B cell (primary cell): ENCODE measurements around the gene ITPR1. TPM values are rescaled to one million over a fixed set of nuclear protein-coding genes. Genes with fewer than 3 reads are reported as not detected.

Experiments used
- ATAC-seq: fragments of 200-7000 bp; cut with Tn5 transposase; one replicate; pipeline ENCODE4 v1.10.0; 2021; ENCODE audit warnings: low read depth, mild to moderate bottlenecking, moderate number of reproducible peaks, moderate library complexity
- CTCF ChIA-PET: fragments of 350-600 bp; sonication (Branson Sonifier 250); formaldehyde crosslinking; loops from one replicate; lab custom pipeline; 2021; ENCODE audit warnings: antibody characterized with exemption, inconsistent platforms; lab: Charles Lee
- POLR2A ChIA-PET: fragments of 350-600 bp; sonication (Branson Sonifier 250); formaldehyde crosslinking; loops from one replicate; lab custom pipeline; 2021; ENCODE audit warnings: antibody characterized with exemption; lab: Charles Lee
- DNase-seq: peaks from one replicate; pipeline ENCODE4 v3.0.0; 2013
- H2AFZ ChIP-seq: 2 replicates; pipeline ENCODE4 v1.6.1; 2012; ENCODE audit warnings: mild to moderate bottlenecking, low read depth, low read length; ENCODE audit not compliant: insufficient read depth, poor library complexity, severe bottlenecking
- H3K27ac ChIP-seq, 2 donors: 1 replicate in 1 of 2; 2 replicates in 1 of 2; pipeline ENCODE4 v1.5.1; 2012 to 2013; ENCODE audit warnings: low read length in 2 of 2, mild to moderate bottlenecking in 2 of 2, moderate library complexity in 1 of 2
- H3K27me3 ChIP-seq, 4 experiments: fragments of 200-600 bp in 1 of 4; sonication (generic) in 1 of 4; replicated peaks in 1 of 4; 1 replicate in 2 of 4; 2 replicates in 2 of 4; pipeline versions ENCODE4 v1.6.1 to v1.7.0; 2013 to 2016; ENCODE audit warnings: low read length in 3 of 4, mild to moderate bottlenecking in 2 of 4, mixed read lengths in 1 of 4, moderate library complexity in 1 of 4; ENCODE audit not compliant: insufficient read depth in 4 of 4, control insufficient read depth in 3 of 4; ENCODE audit errors: control extremely low read depth in 1 of 4
- H3K36me3 ChIP-seq, 2 experiments: replicated peaks in 1 of 2; 1 replicate in 1 of 2; 2 replicates in 1 of 2; pipeline versions ENCODE4 v1.6.1 to v1.7.1; 2013; ENCODE audit warnings: low read length in 1 of 2; ENCODE audit not compliant: insufficient read depth in 2 of 2, control insufficient read depth in 1 of 2; ENCODE audit errors: control extremely low read depth in 1 of 2, extremely low read depth in 1 of 2
- H3K4me1 ChIP-seq, 2 donors: fragments of 200-600 bp in 1 of 2; sonication (generic) in 1 of 2; 1 replicate in 1 of 2; 2 replicates in 1 of 2; pipeline versions ENCODE4 v1.5.1 to v1.6.1; 2013 to 2017; ENCODE audit warnings: low read length in 2 of 2; ENCODE audit not compliant: control insufficient read depth in 2 of 2, insufficient read depth in 2 of 2
- H3K4me2 ChIP-seq: replicated peaks from 2 replicates; pipeline ENCODE3; 2012; ENCODE audit warnings: mild to moderate bottlenecking, low read depth, low read length; ENCODE audit not compliant: poor library complexity, severe bottlenecking
- H3K4me3 ChIP-seq, 5 experiments: fragments of 200-600 bp in 1 of 5; sonication (generic) in 1 of 5; 1 replicate in 3 of 5; 2 replicates in 2 of 5; pipeline versions ENCODE4 v1.5.1 to v1.7.0; 2011 to 2016; ENCODE audit warnings: low read length in 4 of 5, mild to moderate bottlenecking in 4 of 5, low read depth in 2 of 5, control low read depth in 1 of 5, moderate library complexity in 1 of 5; ENCODE audit not compliant: insufficient read depth in 1 of 5; ENCODE audit errors: control extremely low read depth in 1 of 5, extremely low read depth in 1 of 5
- H3K79me2 ChIP-seq: fragments of 200-600 bp; sonication (generic); one replicate; pipeline ENCODE4 v1.6.0; 2016; ENCODE audit warnings: low read length; ENCODE audit not compliant: control insufficient read depth, insufficient read depth
- H3K9ac ChIP-seq: fragments of 200-600 bp; sonication (generic); 2 replicates; pipeline ENCODE4 v1.6.1; 2017; ENCODE audit warnings: mild to moderate bottlenecking, low read length, moderate library complexity
- H3K9me3 ChIP-seq, 3 donors: one replicate each; pipeline versions ENCODE4 v1.6.1 to v1.7.1; 2013; ENCODE audit warnings: low read length in 2 of 3; ENCODE audit not compliant: control insufficient read depth in 2 of 3, insufficient read depth in 1 of 3; ENCODE audit errors: control extremely low read depth in 1 of 3
- H4K20me1 ChIP-seq: 2 replicates; pipeline ENCODE4 v1.6.0; 2012; ENCODE audit warnings: mild to moderate bottlenecking, low read length; ENCODE audit not compliant: insufficient read depth, control insufficient read depth, poor library complexity, severe bottlenecking
- H3K27ac Mint-ChIP-seq: one replicate; pipeline ENCODE4 v1.8.0; 2021; ENCODE audit warnings: mixed read lengths
- H3K27me3 Mint-ChIP-seq: one replicate; pipeline ENCODE4 v1.8.0; 2021; ENCODE audit warnings: mixed read lengths
- H3K4me1 Mint-ChIP-seq: one replicate; pipeline ENCODE4 v1.8.0; 2021; ENCODE audit warnings: mixed read lengths
- H3K4me3 Mint-ChIP-seq: one replicate; pipeline ENCODE4 v1.8.0; 2021; ENCODE audit warnings: mixed read lengths
- H3K9me3 Mint-ChIP-seq: one replicate; pipeline ENCODE4 v1.8.0; 2022; ENCODE audit warnings: mixed read lengths; ENCODE audit not compliant: insufficient read depth
- EZH2 ChIP-seq: IDR thresholded peaks from 2 replicates; pipeline ENCODE4 v1.6.1; 2012; ENCODE audit warnings: borderline replicate concordance, low read depth, mild to moderate bottlenecking, moderate library complexity, low read length; ENCODE audit not compliant: insufficient read depth, poor library complexity, severe bottlenecking
- WGBS: methylation state at CpG from one replicate; pipeline ENCODE4 v1.1.5; 2013; ENCODE audit warnings: missing lambda C conversion rate; ENCODE audit not compliant: insufficient coverage; 5-methylcytosine and 5-hydroxymethylcytosine counted together
- intact Hi-C: fragments of 100-400 bp; cut with micrococcal nuclease; formaldehyde crosslinking; loops from one replicate; pipeline ENCODE4 v1.10.0; 2022
- polyA plus RNA-seq: library from polyadenylated mRNA; depleted of rRNA; stranded (reverse); fragments of >200 nt; gene quantifications from 2 replicates; pipeline ENCODE4 v1.2.3, GENCODE V29; 2012
- total RNA-seq, 2 donors: library from RNA; stranded (reverse); fragments of 120-200 nt in 1 of 2; gene quantifications; 1 replicate in 1 of 2; 2 replicates in 1 of 2; pipeline versions ENCODE4 v1.2.3 to v1.2.4, GENCODE V29; 2013 to 2022
- TF ChIP-seq, protein P1 (sequence below): fragments of 200-600 bp; IDR thresholded peaks from one replicate; pipeline ENCODE4 v1.8.0; 2022; ENCODE audit warnings: antibody characterized with exemption, mild to moderate bottlenecking

Gene ITPR1
- total and polyA plus RNA-seq, 2 donors (not counting 1 experiment from before 2014, with no cell fraction given) = 64.0 to 332 TPM

DNA sequence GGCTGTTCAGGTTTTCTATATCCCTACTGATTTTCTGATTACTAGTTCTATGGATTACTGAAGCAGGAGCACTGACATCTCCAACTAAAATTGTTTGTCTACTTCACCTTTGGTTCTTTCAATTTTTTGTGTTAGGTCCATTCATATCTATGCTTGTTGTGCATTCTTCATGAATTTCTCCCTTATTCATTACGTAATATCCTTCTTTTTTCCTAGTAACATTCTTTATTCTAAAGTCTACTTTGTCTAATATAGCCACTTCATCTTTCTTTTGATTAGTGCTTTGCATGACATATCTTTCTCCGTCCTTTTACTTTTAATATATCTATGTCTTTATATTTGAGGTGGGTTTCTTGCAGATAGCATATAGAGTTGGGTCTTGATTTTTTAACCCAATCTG lies 369.8 kb downstream of the ITPR1 start:
- no peaks in the 10 kb centered on the region for H3K27me3 Mint-ChIP-seq
- Histone ChIP-seq H3K4me3 (no peak overlapping the region), H3K4me1 (peaks cover 5 to 6% of the 10 kb centered on the region in 2 donors), H3K36me3 (no peaks in the 10 kb centered on the region), H3K79me2 (no peaks in the 10 kb centered on the region), H3K9ac (no peak overlapping the region), H3K27me3 (no peaks in the 10 kb centered on the region), H3K9me3 (peaks cover 7 to 9% (median 8%) of the 10 kb centered on the region in 3 donors), H4K20me1 (no peaks in the 10 kb centered on the region), H3K4me2 (no peak overlapping the region), H3K27ac (no peak overlapping the region), H2AFZ (no peak overlapping the region)
- no peaks in the 10 kb centered on the region for H3K9me3 Mint-ChIP-seq
- whole genome bisulfite sequencing = no CpG with 5 or more reads among the region's 2 CpGs
- DNase-seq (no peak), ATAC-seq (no peak)
- peaks cover 6% of the 10 kb centered on the region for H3K4me1 Mint-ChIP-seq
- TF ChIP-seq, protein P1, sequence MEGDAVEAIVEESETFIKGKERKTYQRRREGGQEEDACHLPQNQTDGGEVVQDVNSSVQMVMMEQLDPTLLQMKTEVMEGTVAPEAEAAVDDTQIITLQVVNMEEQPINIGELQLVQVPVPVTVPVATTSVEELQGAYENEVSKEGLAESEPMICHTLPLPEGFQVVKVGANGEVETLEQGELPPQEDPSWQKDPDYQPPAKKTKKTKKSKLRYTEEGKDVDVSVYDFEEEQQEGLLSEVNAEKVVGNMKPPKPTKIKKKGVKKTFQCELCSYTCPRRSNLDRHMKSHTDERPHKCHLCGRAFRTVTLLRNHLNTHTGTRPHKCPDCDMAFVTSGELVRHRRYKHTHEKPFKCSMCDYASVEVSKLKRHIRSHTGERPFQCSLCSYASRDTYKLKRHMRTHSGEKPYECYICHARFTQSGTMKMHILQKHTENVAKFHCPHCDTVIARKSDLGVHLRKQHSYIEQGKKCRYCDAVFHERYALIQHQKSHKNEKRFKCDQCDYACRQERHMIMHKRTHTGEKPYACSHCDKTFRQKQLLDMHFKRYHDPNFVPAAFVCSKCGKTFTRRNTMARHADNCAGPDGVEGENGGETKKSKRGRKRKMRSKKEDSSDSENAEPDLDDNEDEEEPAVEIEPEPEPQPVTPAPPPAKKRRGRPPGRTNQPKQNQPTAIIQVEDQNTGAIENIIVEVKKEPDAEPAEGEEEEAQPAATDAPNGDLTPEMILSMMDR = no peak
- TF ChIP-seq EZH2 = no peak
- ChIA-PET CTCF (interaction anchor here (1.3 kb wide), 1 partner anchor 11 kb away, joined by 5 read pairs; no protein-coding TSS in a partner anchor), POLR2A (no interaction called here)
- no peak overlapping the region for H3K27ac Mint-ChIP-seq
- intact Hi-C loops = no loop called here
- H3K4me3 Mint-ChIP-seq = no peak overlapping the region

DNA sequence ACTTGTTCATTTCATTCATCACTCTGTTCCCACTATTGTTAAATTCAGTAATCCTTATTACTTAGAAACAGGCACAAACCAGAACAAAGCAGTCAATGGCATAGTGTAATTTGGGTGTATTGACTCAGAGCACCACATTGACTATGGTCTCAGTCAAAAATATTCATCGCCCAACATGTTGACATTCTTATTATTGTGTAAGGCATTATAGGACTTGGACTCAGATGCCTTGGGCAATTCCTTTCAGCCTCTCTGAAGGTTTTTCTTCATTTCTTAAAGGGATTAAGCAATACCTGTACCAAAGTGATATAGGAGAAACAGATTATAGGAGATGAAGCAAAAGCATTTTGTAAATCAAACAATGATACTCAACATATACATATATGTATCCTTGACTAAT lies 371.4 kb downstream of the ITPR1 start:
- H3K27me3 Mint-ChIP-seq = no peaks in the 10 kb centered on the region
- Histone ChIP-seq H3K36me3 (no peaks in the 10 kb centered on the region), H3K9me3 (peaks cover 7 to 9% (median 8%) of the 10 kb centered on the region in 3 donors), H3K4me1 (peaks cover 12 to 14% of the 10 kb centered on the region in 2 donors), H2AFZ (no peak overlapping the region), H3K27me3 (no peaks in the 10 kb centered on the region), H3K27ac (no peak overlapping the region), H3K4me2 (no peak overlapping the region), H4K20me1 (no peaks in the 10 kb centered on the region), H3K79me2 (no peaks in the 10 kb centered on the region), H3K4me3 (no peak overlapping the region), H3K9ac (no peak overlapping the region)
- WGBS = no CpG with 5 or more reads among the region's 1 CpG
- DNase-seq (no peak), ATAC-seq (no peak)
- TF ChIP-seq, protein P1 = no peak
- H3K4me1 Mint-ChIP-seq = peaks cover 13% of the 10 kb centered on the region
- H3K27ac Mint-ChIP-seq = no peak overlapping the region
- ChIA-PET POLR2A (no interaction called here), CTCF (no interaction called here)
- intact Hi-C loops = no loop called here
- H3K9me3 Mint-ChIP-seq = no peaks in the 10 kb centered on the region
- no peak overlapping the region for H3K4me3 Mint-ChIP-seq
